Endothelial cell of umbilical vein (primary cell): ENCODE data around the gene IVD. TPM values are rescaled to one million over a fixed set of nuclear protein-coding genes. Genes with fewer than 3 reads are reported as not detected.
A peak's percentile ranks its signal among the peaks of the same experiment; 100 is the strongest.

Experiments
- BruUV-seq: library from RNA; stranded (reverse); fragments of 400-500 nt; replicated peaks from 2 replicates; lab custom pipeline; 2021; lab: Mats Ljungman, UMichigan
- CTCF ChIA-PET: fragments of 300-600, 350-600 bp; sonication (Branson Sonifier 250); formaldehyde crosslinking; loops from one replicate; lab custom pipeline; 2021; ENCODE audit warnings: antibody characterized with exemption, inconsistent platforms; lab: Charles Lee
- POLR2A ChIA-PET: fragments of 300-600, 350-600 bp; sonication (Branson Sonifier 250); formaldehyde crosslinking; loops from one replicate; lab custom pipeline; 2021; ENCODE audit warnings: antibody characterized with exemption, inconsistent platforms; lab: Charles Lee
- DNase-seq: peaks from one replicate; pipeline ENCODE4 v3.0.0-alpha.2; 2011; ENCODE audit warnings: low read depth, low spot score
- FAIRE-seq: peaks from 2 replicates; lab custom pipeline; 2011; peaks lifted over from hg19 to GRCh38; lab: Jason Lieb, UNC
- H2AFZ ChIP-seq: 2 replicates; pipeline ENCODE4 v1.6.0; 2012; ENCODE audit warnings: low read depth, low read length, control low read depth, inconsistent platforms
- H3K27ac ChIP-seq: 2 replicates; pipeline ENCODE4 v1.5.1; 2011; ENCODE audit warnings: low read depth, mild to moderate bottlenecking, control low read depth, low read length, moderate library complexity; ENCODE audit not compliant: insufficient read depth
- H3K27me3 ChIP-seq, 2 experiments: 2 replicates each; pipeline versions ENCODE4 v1.6.0 to v1.6.1; 2011; ENCODE audit warnings: low read length in 2 of 2, mixed read lengths in 1 of 2; ENCODE audit not compliant: control insufficient read depth in 2 of 2, insufficient read depth in 2 of 2
- H3K36me3 ChIP-seq, 2 experiments: 2 replicates in 1 of 2; 3 replicates in 1 of 2; pipeline ENCODE4 v1.5.1; 2011; ENCODE audit warnings: low read length in 2 of 2, mild to moderate bottlenecking in 1 of 2, moderate library complexity in 1 of 2; ENCODE audit not compliant: control insufficient read depth in 2 of 2, insufficient read depth in 2 of 2; ENCODE audit errors: extremely low read depth in 1 of 2
- H3K4me1 ChIP-seq: 3 replicates; pipeline ENCODE4 v1.5.1; 2011; ENCODE audit warnings: mild to moderate bottlenecking, low read length; ENCODE audit not compliant: control insufficient read depth, insufficient read depth; ENCODE audit errors: extremely low read depth
- H3K4me2 ChIP-seq: 2 replicates; pipeline ENCODE4 v1.6.1; 2011; ENCODE audit warnings: low read length, control low read depth, mixed read lengths; ENCODE audit not compliant: insufficient read depth
- H3K4me3 ChIP-seq, 3 experiments: fragments of 200-600 bp in 1 of 3; sonication (generic), shearing (Covaris generic) in 1 of 3; replicated peaks in 1 of 3; 2 replicates each; pipeline ENCODE4 v1.5.1; 2011 to 2016; ENCODE audit warnings: control low read depth in 3 of 3, low read length in 3 of 3, mild to moderate bottlenecking in 2 of 3, inconsistent platforms in 1 of 3, low read depth in 1 of 3, moderate library complexity in 1 of 3; ENCODE audit not compliant: insufficient read depth in 1 of 3
- H3K79me2 ChIP-seq: 2 replicates; pipeline ENCODE4 v1.6.0; 2012; ENCODE audit warnings: low read length, inconsistent platforms; ENCODE audit not compliant: control insufficient read depth, insufficient read depth
- H3K9ac ChIP-seq: replicated peaks from 2 replicates; pipeline ENCODE3; 2011; ENCODE audit warnings: low read length, control low read depth; ENCODE audit not compliant: insufficient read depth; ENCODE audit errors: extremely low read depth
- H3K9me1 ChIP-seq: replicated peaks from 3 replicates; pipeline ENCODE4 v1.6.0; 2011; ENCODE audit warnings: mild to moderate bottlenecking, low read length; ENCODE audit not compliant: control insufficient read depth, insufficient read depth; ENCODE audit errors: extremely low read depth
- H3K9me3 ChIP-seq: replicated peaks from 2 replicates; pipeline ENCODE4 v1.5.1; 2012; ENCODE audit warnings: low read length, inconsistent platforms; ENCODE audit not compliant: control insufficient read depth, insufficient read depth
- H4K20me1 ChIP-seq: replicated peaks from 2 replicates; pipeline ENCODE3; 2011; ENCODE audit warnings: mild to moderate bottlenecking, low read length; ENCODE audit not compliant: control insufficient read depth, insufficient read depth; ENCODE audit errors: extremely low read depth
- CTCF ChIP-seq, 2 donors: IDR thresholded peaks; 1 replicate in 1 of 2; 2 replicates in 1 of 2; pipeline ENCODE4 v1.5.1; 2011; ENCODE audit warnings: low read length in 2 of 2, mild to moderate bottlenecking in 2 of 2, moderate library complexity in 2 of 2, control low read depth in 1 of 2, inconsistent platforms in 1 of 2, low read depth in 1 of 2; ENCODE audit not compliant: insufficient read depth in 1 of 2; ENCODE audit errors: extremely low read depth in 1 of 2
- EZH2 ChIP-seq: IDR thresholded peaks from 2 replicates; pipeline ENCODE4 v1.6.1; 2012; ENCODE audit warnings: borderline replicate concordance, low read depth, mild to moderate bottlenecking, moderate library complexity, low read length, inconsistent platforms; ENCODE audit not compliant: severe bottlenecking
- FOS ChIP-seq: IDR thresholded peaks from 2 replicates; pipeline ENCODE4 v1.6.1; 2011; ENCODE audit warnings: mild to moderate bottlenecking, low read length, moderate library complexity, borderline replicate concordance; ENCODE audit not compliant: insufficient read depth
- GATA2 ChIP-seq: IDR thresholded peaks from 2 replicates; pipeline ENCODE4 v1.7.0; 2011; ENCODE audit warnings: low read depth, mild to moderate bottlenecking, moderate library complexity, mixed read lengths, low read length; ENCODE audit not compliant: insufficient read length, insufficient read depth
- JUN ChIP-seq: IDR thresholded peaks from 2 replicates; pipeline ENCODE4 v1.6.1; 2011; ENCODE audit warnings: borderline replicate concordance, low read depth; ENCODE audit not compliant: insufficient read length, insufficient read depth
- MAX ChIP-seq: IDR thresholded peaks from 2 replicates; pipeline ENCODE4 v1.6.1; 2011; ENCODE audit not compliant: insufficient read depth, insufficient read length
- MYC ChIP-seq: IDR thresholded peaks from one replicate; pipeline ENCODE4 v1.6.1; 2011; ENCODE audit warnings: mild to moderate bottlenecking, low read depth, low read length
- POLR2A ChIP-seq: IDR thresholded peaks from 2 replicates; pipeline ENCODE4 v1.6.1; 2012; ENCODE audit warnings: low read depth, mild to moderate bottlenecking, control low read depth, low read length
- POLR2AphosphoS5 ChIP-seq: IDR thresholded peaks from 2 replicates; pipeline ENCODE4 v1.6.1; 2012; ENCODE audit warnings: low read depth, mild to moderate bottlenecking, control low read depth, low read length, moderate library complexity; ENCODE audit not compliant: insufficient read depth
- dilution Hi-C: fragments of 300-500 bp; cut with MboI; formaldehyde crosslinking; loops from one replicate; pipeline ENCODE4 v1.15.0; 2019; ENCODE audit warnings: low sequenced_read_pairs; ENCODE audit not compliant: extremely low pct_ligation_motif_present
- intact Hi-C: fragments of 100-400 bp; cut with micrococcal nuclease; formaldehyde crosslinking; loops from one replicate; pipeline ENCODE4 v1.10.0; 2022
- polyA plus RNA-seq, 4 experiments: library from polyadenylated mRNA; depleted of rRNA in 3 of 4; stranded (reverse) in 3 of 4; unstranded in 1 of 4; fragments of >200 nt; gene quantifications; 2 replicates each; pipeline versions ENCODE4 v1.2.1 to v1.2.3, GENCODE V29; 2011 to 2012; ENCODE audit warnings: missing spikeins in 1 of 4
- total RNA-seq: library from RNA; stranded (reverse); gene quantifications from 2 replicates; pipeline ENCODE4 v1.2.3, GENCODE V29; 2021

The IVD gene
- total and polyA plus RNA-seq, 2 donors (not counting 3 experiments of a cell fraction or from before 2014, with no cell fraction given): 34.1 to 62.5 TPM

GRCh38 chr15:40382580-40383456 lies 22.8 kb upstream of the IVD start, which contains the start of gene KNSTRN:
TSS of gene KNSTRN (plus strand) at chr15:40382721. CDS start at chr15:40382836, 115 bp downstream.
- Histone ChIP-seq H3K9me3 (no peaks in the 10 kb centered on the region), H2AFZ (peak within 1 kb of the TSS; percentile 96), H3K4me3 (peak within 1 kb of the TSS; percentile 78 to 93 (median 87)), H3K4me2 (peak within 1 kb of the TSS; percentile 91), H3K36me3 (peaks cover 9 to 17% of the 10 kb centered on the region in 2 experiments), H3K27ac (peak within 1 kb of the TSS; percentile 6), H3K9ac (peak within 1 kb of the TSS; percentile 83), H3K4me1 (peaks cover 19% of the 10 kb centered on the region), H3K79me2 (peaks cover 29% of the 10 kb centered on the region), H3K9me1 (no peaks in the 10 kb centered on the region), H3K27me3 (no peaks in the 10 kb centered on the region), H4K20me1 (no peaks in the 10 kb centered on the region)
- DNase-seq (peak; percentile 87), FAIRE-seq (peak; percentile 98)
- intact Hi-C loops: loop anchor here (1.0 to 2.0 kb wide), 2 partner anchors 14 to 39 kb away; no protein-coding TSS in a partner anchor
- POLR2A ChIA-PET: interaction anchor here (0.6 kb wide), 1 partner anchor 25 kb away, joined by 3 read pairs; the partner anchor contains the start of gene DISP2
- dilution Hi-C loops: no loop called here
- BruUV-seq: TSS peak; percentile 55
- CTCF ChIA-PET: interaction anchor here (1.0 to 2.0 kb wide), 6 partner anchors 9 to 43 kb away, joined by 3 to 9 read pairs (median 6); no protein-coding TSS in a partner anchor
- peak; percentile 18 for TF ChIP-seq POLR2A
- TF ChIP-seq CTCF (IDR thresholded peaks at IDR 0.05; ENCODE audit: extremely low read depth in 1 of 2, insufficient read depth in 1 of 2, low read depth in 1 of 2, low read length in 2 of 2): no peak
- no peak for TF ChIP-seq MYC
- TF ChIP-seq MAX: no peak
- no peak for TF ChIP-seq GATA2
- TF ChIP-seq POLR2AphosphoS5: peak; percentile 69
- no peak for TF ChIP-seq FOS
- no peak for TF ChIP-seq EZH2
- TF ChIP-seq JUN: no peak
